Non-pigmented ciliary epithelial cell (primary cell): Measurements from ENCODE around the gene USF2.

Source experiments
- DNase-seq: peaks from one replicate; pipeline ENCODE4 v3.0.0-alpha.2; 2010; ENCODE audit warnings: low read depth

Gene USF2

GRCh38 chr19:35265126-35265899, 3.4 kb upstream of the USF2 start:
- DNase-seq, result no peak

GRCh38 chr19:35265900-35266519, 2.8 kb upstream of the USF2 start:
- DNase-seq, result no peak

GRCh38 chr19:35266520-35267352, 2.0 kb upstream of the USF2 start:
- no peak for DNase-seq

- DNase-seq, result no peak
Measured at GRCh38 chr19:35267353-35267817, 1.4 kb upstream of the USF2 start.

GRCh38 chr19:35267818-35268535, 785 bp upstream of the USF2 start:
- DNase-seq, result no peak

- DNase-seq, result no peak
Measured at GRCh38 chr19:35269438-35270117, 816 bp downstream of the USF2 start.

GRCh38 chr19:35270381-35270811, 1.6 kb downstream of the USF2 start:
- no peak for DNase-seq

- DNase-seq, result no peak
Measured at GRCh38 chr19:35271546-35271945, 2.8 kb downstream of the USF2 start.

- no peak for DNase-seq
Measured at GRCh38 chr19:35272122-35272719, 3.5 kb downstream of the USF2 start.

GRCh38 chr19:35272954-35273649, 4.3 kb downstream of the USF2 start:
- no peak for DNase-seq

- no peak for DNase-seq
Measured at GRCh38 chr19:35273686-35274259, 5.0 kb downstream of the USF2 start.

GRCh38 chr19:35274323-35274722, 5.6 kb downstream of the USF2 start:
- DNase-seq, result no peak

- DNase-seq, result no peak
Measured at GRCh38 chr19:35276706-35277281, 8.0 kb downstream of the USF2 start.

- DNase-seq, result no peak
Measured at GRCh38 chr19:35278578-35279284, 10.0 kb downstream of the USF2 start.

- no peak for DNase-seq
Measured at GRCh38 chr19:35279374-35279773, 10.6 kb downstream of the USF2 start.

GRCh38 chr19:35279985-35280821, 11.4 kb downstream of the USF2 start:
- no peak for DNase-seq

- DNase-seq, result no peak
Measured at GRCh38 chr19:35281303-35281702, 12.5 kb downstream of the USF2 start.
